Stimulated activated CD4-positive, alpha-beta T cell treated with anti-CD3 and anti-CD28 coated beads, TNF-alpha, amount 100 ng/mL, for 4 hours (primary cell): Measurements from ENCODE around the gene CFAP74.

Experiments
- DNase-seq, 3 experiments: peaks; one replicate each; pipeline ENCODE4 v3.0.0-alpha.2; 2020; ENCODE audit warnings: low read depth in 3 of 3

Gene CFAP74

DNA sequence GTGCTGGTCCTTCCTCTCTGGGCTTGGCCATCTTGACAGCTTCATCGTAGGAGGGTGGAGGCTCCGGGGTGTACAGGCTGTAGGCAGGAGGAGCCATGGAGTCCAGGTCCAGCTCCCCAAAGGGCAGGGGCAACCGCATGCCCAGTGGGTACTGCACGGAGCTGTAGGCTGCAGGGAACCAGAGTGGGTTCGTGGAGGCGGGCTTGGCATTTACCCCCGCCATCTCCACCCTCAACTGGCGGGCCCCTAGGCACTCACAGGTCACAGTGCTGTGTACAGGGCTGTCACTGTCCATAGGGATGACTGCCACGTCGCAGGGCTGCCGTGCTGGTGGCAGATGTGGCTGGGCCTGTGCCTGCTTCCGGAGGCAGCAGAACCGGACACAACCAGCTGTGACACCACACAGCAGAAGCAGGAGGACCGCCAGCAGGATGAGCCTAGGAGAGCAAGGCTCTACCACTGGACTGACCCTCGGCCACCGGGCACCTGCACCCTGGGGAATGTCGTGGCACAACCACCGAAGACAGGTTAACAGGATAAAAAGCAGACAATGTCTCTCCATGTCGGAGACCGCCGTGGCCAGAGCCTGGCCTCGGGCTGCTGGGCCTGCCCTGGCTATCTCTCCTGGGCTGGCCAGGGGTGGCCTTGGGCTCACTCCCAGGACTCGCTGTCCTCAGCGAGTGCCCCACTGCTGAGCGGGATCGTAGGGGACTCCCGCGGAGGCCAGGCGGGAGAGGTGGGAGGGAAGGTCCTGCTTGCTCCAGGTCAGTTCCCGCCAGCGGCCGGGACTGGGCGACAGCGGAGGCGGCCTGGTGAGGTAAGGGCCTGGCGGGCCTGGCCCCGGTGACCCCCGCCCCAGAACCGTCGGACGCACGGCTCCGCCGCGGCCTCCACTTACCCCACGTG lies 85.3 kb downstream of the CFAP74 start:
- DNase-seq: no peak

DNA sequence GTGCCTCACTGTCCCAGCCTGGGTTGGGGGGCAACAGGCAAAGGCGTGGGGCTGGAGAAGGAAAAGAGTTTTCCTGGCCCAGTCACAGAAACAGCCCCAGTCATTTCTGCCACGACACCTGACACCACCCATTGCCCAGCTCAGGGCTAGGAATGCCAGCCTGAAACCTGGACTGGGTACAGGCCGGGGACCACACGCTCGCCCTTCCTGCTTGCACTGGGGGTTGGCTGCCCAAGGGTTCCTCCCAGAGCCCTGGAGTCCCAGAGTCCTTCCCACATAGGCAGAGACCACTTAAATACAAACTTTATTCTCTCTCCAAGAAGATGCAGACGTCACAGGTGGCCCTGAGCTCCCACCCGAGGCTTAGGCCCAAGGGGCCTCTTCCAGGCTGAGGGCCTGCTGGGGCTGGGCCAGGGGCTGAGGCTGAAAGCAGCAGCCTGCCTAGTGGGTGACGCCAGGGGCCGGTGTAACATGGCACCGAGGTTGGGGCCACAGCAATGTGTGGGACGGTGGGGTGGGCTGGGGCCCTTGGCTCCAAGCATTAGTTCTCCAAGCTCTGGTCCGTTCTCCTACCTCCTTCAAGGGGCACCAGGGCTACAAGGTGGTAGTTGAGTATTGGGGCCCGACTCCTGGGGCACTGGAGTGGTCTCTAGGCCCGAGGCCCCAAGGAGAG lies 86.1 kb downstream of the CFAP74 start:
- DNase-seq: no peak

DNA sequence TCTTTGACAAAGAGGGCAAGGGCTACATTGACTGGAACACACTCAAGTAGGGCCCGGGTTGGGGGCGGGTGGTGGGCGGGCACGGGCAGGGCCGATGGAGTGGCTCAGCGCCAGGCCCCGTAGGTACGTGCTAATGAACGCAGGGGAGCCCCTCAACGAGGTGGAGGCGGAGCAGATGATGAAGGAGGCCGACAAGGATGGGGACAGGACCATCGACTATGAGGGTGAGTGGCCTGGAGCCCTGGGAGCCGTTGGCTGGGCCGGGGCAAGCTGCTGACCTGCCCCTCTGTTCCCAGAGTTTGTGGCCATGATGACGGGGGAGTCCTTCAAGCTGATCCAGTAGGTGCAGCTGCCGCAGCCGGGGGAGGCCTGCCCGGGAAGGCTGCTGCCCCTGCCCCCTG lies 86.7 kb downstream of the CFAP74 start:
- DNase-seq: no peak

DNA sequence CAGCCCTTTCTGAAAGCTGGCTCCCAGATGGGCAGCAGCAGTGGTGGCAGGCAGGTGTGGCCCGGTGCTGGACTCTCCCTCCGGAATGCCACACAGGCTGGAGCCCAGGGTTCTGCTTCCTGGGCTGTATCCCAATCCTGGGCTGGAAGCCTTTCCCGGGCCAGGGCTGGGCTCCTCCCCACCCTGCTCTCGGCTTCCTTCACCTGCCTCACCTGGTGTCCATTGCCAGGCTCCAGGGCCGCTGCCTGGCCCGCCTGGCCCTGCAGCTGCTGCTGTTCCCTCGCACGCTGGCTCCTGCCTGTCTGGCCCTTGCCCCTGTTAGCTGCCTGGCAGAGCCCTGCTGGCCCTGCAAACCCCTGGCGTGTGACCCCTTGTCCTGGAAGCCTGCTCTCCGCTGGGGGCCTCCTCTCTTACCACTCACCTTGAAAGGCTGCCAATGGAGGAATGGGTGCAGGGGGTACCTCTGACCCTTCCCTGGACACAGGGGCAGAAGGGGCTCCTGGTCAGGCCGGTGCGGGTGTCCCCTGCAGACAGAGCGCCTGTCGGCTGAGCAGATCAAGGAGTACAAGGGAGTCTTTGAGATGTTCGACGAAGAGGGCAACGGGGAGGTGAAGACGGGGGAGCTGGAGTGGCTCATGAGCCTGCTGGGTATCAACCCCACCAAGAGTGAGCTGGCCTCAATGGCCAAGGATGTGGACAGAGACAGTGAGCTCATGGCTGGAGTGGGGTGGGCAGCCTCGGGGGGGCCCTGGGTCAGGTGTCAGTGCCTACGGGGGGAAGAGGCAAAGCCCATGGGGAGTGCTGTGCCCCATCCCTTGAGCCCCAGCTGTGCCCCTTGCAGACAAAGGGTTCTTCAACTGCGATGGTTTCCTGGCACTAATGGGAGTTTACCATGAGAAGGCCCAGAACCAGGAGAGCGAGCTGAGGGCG lies 87.4 kb downstream of the CFAP74 start:
- no peak for DNase-seq

DNA sequence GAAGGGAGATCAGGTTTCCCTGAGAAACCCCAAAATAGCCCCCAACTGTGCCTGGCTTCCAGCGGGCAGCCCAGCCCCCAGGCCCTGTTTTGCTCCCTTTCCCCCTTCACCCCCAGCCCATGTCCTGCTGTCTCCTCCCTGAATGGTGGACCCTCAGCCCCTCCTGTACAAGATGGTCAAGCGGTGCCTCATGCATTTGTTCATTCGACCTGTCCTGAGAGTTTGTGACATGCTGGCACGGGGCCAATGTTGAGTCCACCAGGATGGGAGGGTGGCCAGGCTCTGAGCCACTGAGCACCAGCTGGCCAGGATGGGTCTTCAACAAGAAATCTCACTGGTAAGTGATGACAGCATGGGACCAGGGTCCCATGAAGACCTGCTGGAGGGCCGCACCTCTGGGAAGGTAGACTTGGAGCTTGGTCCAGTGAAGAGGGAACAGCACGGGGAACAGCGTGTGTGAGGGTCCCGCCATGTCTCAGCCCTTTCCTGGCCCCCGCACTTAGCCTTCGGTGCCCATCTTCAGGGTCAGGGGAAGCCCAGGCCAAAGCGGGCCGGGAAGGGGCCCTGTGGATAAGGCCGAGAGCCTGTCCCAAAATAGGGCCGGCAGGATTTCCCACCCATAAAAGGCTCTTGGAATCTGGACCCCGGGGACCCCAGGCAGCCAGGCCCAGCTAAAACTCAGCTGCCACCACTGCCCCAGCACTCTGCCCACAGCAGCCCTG lies 88.5 kb downstream of the CFAP74 start, which contains the start of gene CALML6:
Gene CALML6 (plus strand): TSS at position 290 of the 722 bp plus-strand sequence. CDS start 21 bp downstream, at position 311.
- DNase-seq: no peak

DNA sequence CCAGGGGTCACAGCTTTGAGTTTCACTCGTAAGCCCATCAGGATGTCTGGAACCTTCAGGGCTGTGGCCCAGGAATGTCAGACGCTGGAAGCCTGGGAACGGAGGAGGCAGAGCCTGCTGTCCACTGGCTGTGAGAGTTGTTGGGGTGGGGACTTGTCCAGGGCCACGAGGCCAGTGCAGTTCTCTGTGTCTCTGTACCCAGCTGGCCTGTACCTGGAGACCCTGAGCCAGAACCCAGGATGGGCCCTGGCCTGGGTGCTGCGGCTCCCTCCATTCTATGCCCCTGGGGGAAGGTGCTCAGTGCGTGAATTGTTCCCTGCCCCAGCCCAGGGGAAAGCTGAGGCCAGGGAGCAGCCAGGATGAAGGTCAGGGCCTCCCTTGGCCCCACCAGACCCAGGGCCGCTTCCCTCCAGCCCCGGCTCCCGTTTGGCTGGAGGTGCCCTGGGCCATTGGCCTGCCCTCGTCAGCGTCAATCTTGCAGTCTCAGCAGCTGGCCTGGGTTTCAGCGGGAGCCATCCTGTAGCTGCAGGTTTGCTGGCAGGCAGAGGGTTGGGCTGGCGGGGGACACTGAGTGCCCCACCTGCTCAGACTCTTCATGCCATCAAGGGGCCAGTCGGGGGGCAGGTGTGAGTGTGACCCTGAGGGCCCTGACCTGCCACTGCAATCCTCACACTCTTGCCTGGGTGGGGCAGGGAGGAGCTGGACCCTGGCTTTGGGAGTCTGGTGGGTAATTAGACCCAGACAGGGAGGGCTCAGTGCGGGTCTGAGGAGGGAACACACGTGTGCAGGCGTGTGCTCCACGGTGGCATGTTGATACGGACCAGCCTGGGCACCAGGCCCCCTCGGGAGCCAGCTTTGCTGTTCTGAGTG lies 89.2 kb downstream of the CFAP74 start:
- no peak for DNase-seq

DNA sequence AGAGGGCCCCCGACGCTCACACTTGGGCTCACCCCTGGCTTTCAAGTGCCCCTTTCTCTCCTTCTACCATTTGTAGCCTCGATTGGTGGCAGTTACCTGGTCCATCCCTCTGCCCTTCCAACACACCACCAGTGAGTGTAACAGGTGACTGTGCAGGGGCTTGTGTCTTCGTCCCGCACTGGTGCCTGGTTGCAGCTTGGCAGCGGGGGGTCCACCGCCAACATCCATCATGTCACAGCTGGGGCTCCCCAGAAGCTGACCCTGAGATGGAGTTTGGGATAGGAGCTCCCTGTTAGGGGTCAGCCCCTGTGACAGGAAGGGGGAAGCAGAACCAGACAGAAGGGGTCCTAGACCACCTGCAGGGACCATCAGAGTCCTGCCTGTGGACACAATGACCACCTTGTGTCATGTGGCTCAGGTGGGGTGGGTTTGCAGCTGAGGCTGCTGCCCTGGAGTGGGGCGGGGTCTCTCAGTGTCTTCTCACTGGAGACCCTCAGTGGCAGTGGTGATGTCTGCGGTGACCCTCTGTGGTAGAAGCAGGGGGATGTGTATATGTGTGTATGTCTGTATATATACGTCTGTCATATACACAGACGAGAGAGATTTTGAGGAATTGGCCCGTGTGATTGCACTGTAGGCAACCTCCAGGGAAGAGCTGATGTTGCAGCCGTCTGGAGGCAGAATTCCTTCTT lies 92.1 kb downstream of the CFAP74 start:
- no peak for DNase-seq

DNA sequence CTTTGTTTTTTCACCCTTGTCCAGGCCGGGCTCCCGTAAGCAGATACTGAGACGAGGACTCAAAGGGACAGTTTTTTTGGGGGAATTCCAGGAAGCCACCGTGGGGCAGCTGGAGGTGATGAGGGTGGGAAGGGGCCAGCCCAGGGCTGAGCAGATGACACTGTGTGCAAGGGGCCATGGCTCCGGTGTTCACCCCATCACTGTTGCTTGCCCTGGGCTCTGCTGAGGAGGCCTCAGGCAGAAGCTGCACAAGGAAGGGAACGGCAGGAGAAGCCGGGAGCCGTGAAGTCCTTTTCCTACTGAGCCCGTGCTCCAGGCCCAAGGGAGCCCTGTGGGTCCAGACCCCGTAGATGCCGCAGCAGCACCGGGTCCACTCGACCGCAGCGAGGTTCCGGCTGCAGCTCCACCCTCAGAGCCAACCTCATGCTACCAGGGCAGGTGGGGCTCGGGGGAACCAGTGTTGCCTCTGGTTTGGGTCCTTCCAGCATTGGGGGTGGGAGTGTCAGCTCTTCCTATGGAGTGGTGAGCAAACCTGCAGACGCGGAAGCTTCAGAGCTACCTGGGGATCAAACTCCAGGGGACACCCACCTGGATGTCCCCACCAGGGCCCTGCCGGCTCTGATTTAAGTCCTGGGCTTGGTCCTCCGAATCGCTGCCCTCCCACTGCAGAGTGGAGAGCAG lies 92.8 kb downstream of the CFAP74 start:
- DNase-seq: no peak

DNA sequence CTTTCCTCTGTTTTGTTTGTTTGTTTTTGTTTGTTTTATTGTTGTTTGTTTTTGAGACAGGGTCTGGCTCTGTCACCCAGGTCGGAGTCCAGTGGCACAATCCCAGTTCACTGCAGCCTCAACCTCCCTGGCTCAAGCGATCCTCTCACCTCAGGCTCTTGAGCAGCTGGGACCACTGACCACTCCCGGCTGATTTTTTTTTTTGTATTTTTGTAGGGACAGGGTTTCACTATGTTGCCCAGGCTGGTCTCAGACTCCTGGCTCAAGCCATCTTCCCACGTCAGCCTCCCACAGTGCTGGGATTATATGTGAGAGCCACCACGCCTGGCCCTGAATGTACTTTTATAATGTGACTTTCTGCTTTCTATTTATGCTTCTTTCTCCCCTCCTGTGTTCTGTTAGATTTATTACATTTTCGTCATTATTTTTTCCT lies 93.5 kb downstream of the CFAP74 start:
- DNase-seq: no peak

DNA sequence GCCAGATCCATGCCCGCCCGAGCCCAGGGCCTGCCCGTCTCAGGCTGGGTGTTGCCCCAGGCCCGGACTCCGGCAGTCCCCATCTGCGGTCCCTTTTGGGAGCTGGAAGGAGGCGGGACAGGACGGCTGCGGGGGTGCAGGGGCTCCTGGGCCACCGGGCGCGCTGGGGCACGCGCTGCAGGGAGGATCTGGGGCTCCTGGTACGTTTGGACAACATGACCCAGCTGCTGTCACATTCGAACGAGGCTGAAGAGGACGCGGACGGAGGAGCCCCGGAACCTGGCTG lies 95.1 kb downstream of the CFAP74 start:
- DNase-seq: no peak

DNA sequence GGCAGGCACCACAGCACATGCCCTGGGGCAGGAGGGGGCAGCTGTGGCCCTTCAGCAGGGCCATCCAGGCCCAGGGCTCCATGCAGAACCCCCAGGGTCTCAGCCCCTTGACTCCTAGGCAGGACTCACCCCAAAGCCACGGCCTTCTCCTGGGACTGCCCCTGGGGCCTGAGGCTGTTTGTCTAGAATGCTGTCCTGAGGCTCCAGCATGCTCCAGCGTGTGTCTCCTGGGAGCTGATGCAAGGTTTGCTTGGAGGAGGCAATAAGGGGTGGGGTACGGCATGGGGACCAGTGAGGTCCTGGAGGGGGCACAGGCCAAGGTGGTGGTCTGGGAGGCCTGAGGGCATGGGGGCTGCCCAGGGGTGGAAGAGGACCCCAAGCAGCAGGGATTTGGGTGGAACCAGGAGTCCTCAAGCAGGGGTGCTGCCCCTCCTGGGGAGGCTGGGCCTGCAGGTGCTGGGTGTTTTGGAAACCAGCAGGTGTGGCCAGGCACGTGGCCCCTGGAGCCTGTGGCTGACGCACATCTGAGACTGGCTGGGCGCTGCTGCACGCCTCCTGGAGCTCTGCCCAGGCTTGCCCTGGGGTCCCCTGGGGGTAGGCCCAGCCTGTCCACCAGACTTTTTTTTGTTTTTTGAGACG lies 96.4 kb downstream of the CFAP74 start:
- no peak for DNase-seq

DNA sequence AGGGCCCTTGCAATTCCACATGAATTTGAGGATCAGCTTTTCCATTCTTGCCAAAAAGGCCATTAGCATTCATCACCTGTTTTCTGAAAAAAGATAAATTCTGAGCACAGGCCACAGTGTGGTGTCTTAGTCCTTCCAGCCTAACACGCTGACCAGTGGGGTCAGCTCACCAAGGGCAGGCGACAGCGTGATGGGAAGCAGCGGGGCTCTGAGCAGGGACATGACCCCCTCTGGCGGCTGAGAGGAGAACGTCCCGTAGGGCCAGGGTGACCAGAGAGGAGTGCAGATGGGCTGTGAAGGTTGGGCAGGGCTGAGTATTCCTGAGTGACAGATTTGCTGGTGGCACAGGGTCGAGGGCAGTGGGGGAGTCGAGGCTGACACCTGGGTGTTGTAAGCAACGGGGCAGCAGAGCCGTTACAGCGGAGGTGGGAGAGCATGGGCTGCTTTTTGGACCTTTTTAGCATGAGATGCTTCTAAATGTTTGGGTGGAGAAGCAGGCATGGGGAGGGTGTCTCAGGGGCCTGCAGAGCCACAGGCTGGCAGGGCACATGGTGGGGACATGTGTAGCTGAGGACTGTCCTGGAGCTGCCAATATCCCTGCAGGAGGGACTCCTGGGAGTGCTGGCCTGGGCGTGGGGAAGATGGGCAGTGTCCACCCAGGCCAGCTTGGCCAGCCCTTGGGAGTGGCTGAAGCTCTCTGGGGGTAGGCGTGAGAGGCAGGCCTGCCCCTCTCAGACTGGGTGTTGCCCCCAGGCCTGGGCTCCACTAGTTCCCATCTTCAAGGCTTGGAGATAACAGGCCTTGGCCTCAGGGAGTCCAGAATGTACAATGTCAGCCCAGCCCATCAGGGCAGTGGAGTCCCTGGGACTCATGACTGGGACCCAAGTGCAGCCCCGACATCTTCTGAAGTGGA lies 97.1 kb downstream of the CFAP74 start:
- peak in 2 of 3 experiments; percentile 33 to 52 for DNase-seq

DNA sequence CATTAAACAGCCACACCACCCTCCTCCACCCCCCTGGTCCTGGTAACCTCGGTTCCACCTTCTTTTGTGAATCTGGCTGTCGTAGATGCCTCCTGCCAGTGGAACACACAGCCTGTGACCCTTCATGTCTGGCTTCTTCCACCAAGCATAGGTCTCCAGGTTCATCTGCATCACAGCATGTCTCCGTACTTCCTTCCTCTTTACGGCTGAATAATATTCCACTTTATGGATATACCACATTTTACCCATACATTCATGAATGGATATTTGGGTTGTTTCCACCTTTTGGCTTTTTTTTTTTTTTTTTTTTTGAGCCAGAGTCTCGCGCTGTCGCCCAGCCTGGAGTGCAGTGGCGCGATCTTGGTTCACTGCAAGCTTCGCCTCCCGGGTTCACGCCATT lies 100.4 kb downstream of the CFAP74 start:
- no peak for DNase-seq

DNA sequence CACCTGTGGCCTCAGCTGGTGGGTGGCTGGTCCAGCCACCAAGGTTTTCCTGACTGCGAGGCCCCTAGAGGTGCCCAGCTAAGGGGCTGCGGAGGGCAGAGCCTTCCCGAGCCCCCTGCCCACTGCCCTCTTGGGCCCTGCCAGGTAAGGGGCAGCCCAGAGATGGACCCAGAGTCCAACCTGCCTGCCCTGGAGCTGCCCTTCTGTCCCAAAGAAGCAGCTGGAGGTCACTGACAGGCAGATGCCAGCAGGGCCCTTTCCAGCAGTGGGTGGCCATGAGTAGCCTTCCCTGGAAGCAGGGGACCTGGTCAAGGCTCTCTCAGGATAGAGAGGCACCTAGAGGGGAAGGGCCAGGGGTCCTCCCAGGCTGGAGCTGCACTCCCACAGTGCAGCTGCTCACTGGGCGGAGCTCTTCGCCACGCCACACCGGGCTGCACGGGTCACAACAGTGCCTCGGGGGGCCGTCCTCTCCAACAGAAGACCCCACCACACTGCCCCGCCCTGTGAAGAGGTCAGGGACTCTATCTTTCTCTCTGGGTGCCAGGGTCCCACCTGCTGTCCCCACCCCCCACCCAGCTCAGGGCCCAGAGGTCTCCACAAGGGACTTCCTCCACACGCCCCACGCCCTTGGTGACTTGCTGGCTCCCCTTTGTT lies 101.8 kb downstream of the CFAP74 start:
- DNase-seq: no peak

DNA sequence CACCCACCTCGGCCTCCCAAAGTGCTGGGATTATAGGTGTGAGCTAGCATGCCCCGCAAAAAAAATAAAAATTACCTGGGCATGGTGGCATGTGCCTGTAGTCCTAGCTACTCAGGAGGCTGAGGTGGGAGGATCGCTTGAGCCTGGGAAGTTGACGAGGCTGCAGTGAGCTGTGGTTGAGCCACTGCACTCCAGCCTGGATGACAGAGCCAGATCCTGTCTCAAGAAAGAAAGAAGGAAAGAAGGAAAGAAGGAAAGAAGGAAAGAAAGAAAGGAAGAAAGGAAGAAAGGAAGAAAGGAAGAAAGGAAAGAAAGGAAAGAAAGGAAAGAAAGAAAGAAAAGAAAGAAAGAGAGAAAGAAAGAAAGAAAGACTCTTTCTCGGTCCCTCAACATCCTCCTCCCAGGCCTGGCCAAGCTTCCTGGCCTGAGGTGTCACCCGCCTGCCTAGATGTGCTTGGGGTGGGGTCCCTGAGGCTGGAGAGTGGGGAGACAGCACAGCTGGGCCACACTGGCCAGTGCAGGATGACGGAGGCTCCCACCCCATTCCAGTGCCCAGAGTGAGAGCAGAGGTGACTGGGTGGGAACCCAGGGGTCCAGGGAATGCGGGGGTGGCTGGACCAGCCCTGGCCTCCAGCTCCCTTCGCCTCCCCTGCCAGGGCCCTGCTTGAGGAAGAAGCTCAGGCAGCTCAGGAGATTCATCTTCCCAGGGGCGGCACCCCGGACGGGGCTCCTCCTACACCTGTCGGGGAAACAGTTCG lies 102.5 kb downstream of the CFAP74 start:
- no peak for DNase-seq

DNA sequence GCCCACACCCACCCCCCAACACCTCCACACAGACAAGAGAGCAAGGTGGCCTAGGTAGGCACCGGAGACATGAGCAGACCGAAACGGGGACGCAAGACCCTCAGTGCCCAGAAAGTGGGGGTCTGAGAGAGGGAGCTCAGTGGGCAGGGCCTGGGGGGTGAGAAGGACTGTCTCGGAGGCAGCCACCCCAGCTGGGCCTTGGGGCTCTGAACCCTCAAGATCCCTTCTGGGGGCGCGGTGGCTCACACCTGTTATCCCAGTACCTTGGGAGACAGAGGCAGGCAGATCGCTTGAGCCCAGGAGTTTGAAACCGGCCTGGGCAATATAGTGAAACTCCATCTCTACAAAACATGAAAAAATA lies 103.6 kb downstream of the CFAP74 start:
- no peak for DNase-seq
